ENCODE results near the gene ZNF710.

The ZNF710 gene

GRCh38 chr15:90019611-90020010 is 18.5 kb downstream of the ZNF710 start:
- no peak for DNase-seq

GRCh38 chr15:90020021-90020735 is 19.1 kb downstream of the ZNF710 start:
- DNase-seq: peak in 1 of 2 donors; percentile 43

- DNase-seq: no peak
These were observed 19.9 kb downstream of the ZNF710 start for GRCh38 chr15:90020936-90021507.

- DNase-seq: no peak
These were observed 21.2 kb downstream of the ZNF710 start for GRCh38 chr15:90022345-90022744.

- DNase-seq: no peak
These were observed 22.0 kb downstream of the ZNF710 start for GRCh38 chr15:90022905-90023700.

GRCh38 chr15:90024406-90024805 is 23.3 kb downstream of the ZNF710 start:
- no peak for DNase-seq

GRCh38 chr15:90025489-90026033 is 24.4 kb downstream of the ZNF710 start:
- DNase-seq: no peak

- no peak for DNase-seq
These were observed 27.3 kb downstream of the ZNF710 start for GRCh38 chr15:90028376-90028944.

- DNase-seq: no peak
These were observed 27.9 kb downstream of the ZNF710 start for GRCh38 chr15:90029024-90029423.

- DNase-seq: no peak
These were observed 29.3 kb downstream of the ZNF710 start for GRCh38 chr15:90030376-90030775.

GRCh38 chr15:90031231-90031791 is 30.2 kb downstream of the ZNF710 start:
- DNase-seq: peak; percentile 17

GRCh38 chr15:90033006-90033405 is 31.9 kb downstream of the ZNF710 start:
- DNase-seq: no peak

- no peak for DNase-seq
These were observed 32.3 kb downstream of the ZNF710 start for GRCh38 chr15:90033448-90033847.

- DNase-seq: peak in 1 of 2 donors; percentile 71
These were observed 34.1 kb downstream of the ZNF710 start for GRCh38 chr15:90035095-90035839.

- DNase-seq: peak in 1 of 2 donors; percentile 40
These were observed 34.7 kb downstream of the ZNF710 start for GRCh38 chr15:90035840-90036230.

- DNase-seq: no peak
These were observed 35.2 kb downstream of the ZNF710 start for GRCh38 chr15:90036343-90036742.

GRCh38 chr15:90036806-90037510 is 35.8 kb downstream of the ZNF710 start:
- no peak for DNase-seq

- no peak for DNase-seq
These were observed 36.4 kb downstream of the ZNF710 start for GRCh38 chr15:90037511-90037860.

GRCh38 chr15:90037961-90038631 is 37.0 kb downstream of the ZNF710 start:
- peak; percentile 37 to 54 for DNase-seq

- no peak for DNase-seq
These were observed 37.5 kb downstream of the ZNF710 start for GRCh38 chr15:90038632-90039095.

- no peak for DNase-seq
These were observed 38.9 kb downstream of the ZNF710 start for GRCh38 chr15:90039996-90040395.

Measured in CD4-positive, alpha-beta T cell treated with Interleukin-1 beta for 1 hour (primary cell).